H1 (cell line): ENCODE measurements around the gene PCDHA1. TPM values are rescaled to one million over a fixed set of nuclear protein-coding genes. Genes with fewer than 3 reads are reported as not detected.
"Not testable (repeated sequence)": the region's sequence is repeated elsewhere in the genome, so short reads cannot be mapped to it uniquely, and the experiment has no call there.

Source experiments
- CTCF ChIA-PET: fragments of 300-600 bp; sonication (Branson Sonifier 250); formaldehyde crosslinking; loops from one replicate; lab custom pipeline; 2021; ENCODE audit not compliant: partially characterized antibody; lab: Charles Lee
- POLR2A ChIA-PET: fragments of 300-600 bp; sonication (Branson Sonifier 250); formaldehyde crosslinking; loops from one replicate; lab custom pipeline; 2021; ENCODE audit warnings: inconsistent platforms; ENCODE audit not compliant: partially characterized antibody; lab: Charles Lee
- DNase-seq, 2 experiments: peaks; one replicate each; pipeline versions ENCODE4 v3.0.0 to v3.0.0-alpha.2; 2010 to 2022; ENCODE audit warnings: low spot score in 2 of 2, low read depth in 1 of 2, mixed read lengths in 1 of 2
- FAIRE-seq: peaks from 2 replicates; lab custom pipeline; 2011; peaks lifted over from hg19 to GRCh38; lab: Jason Lieb, UNC
- H2AFZ ChIP-seq: 2 replicates; pipeline ENCODE4 v1.8.1; 2012; ENCODE audit warnings: low read length, inconsistent platforms
- H2AK5ac ChIP-seq: 2 replicates; pipeline ENCODE4 v1.6.1; 2013; ENCODE audit warnings: low read depth, low read length
- H2BK120ac ChIP-seq: replicated peaks from 2 replicates; pipeline ENCODE3; 2013; ENCODE audit warnings: low read depth, low read length, inconsistent platforms
- H2BK12ac ChIP-seq: 2 replicates; pipeline ENCODE4 v1.6.1; 2013; ENCODE audit warnings: low read depth, low read length
- H2BK15ac ChIP-seq: 2 replicates; pipeline ENCODE4 v1.6.1; 2013; ENCODE audit warnings: low read length
- H2BK20ac ChIP-seq: 2 replicates; pipeline ENCODE4 v1.6.1; 2013; ENCODE audit warnings: low read length
- H2BK5ac ChIP-seq: 2 replicates; pipeline ENCODE4 v1.6.1; 2013; ENCODE audit warnings: low read depth, low read length
- H3K14ac ChIP-seq: 2 replicates; pipeline ENCODE4 v1.6.1; 2013; ENCODE audit warnings: inconsistent platforms; ENCODE audit not compliant: insufficient read length
- H3K18ac ChIP-seq: 2 replicates; pipeline ENCODE4 v1.6.1; 2013; ENCODE audit warnings: low read length; ENCODE audit errors: extremely low read depth
- H3K23ac ChIP-seq: 2 replicates; pipeline ENCODE4 v1.6.1; 2013; ENCODE audit warnings: inconsistent platforms; ENCODE audit not compliant: insufficient read length
- H3K23me2 ChIP-seq: 2 replicates; pipeline ENCODE4 v1.6.1; 2013; ENCODE audit warnings: low read depth, low read length
- H3K27ac ChIP-seq: 2 replicates; pipeline ENCODE4 v1.6.1; 2011; ENCODE audit warnings: low read depth, low read length, inconsistent platforms
- H3K27me3 ChIP-seq, 4 experiments: replicated peaks in 1 of 4; 1 replicate in 1 of 4; 2 replicates in 3 of 4; pipeline versions ENCODE4 v1.6.1 to v1.8.1; 2011 to 2013; ENCODE audit warnings: low read length in 3 of 4, mild to moderate bottlenecking in 3 of 4, inconsistent platforms in 2 of 4, mixed read lengths in 2 of 4, moderate library complexity in 1 of 4; ENCODE audit not compliant: control insufficient read depth in 3 of 4, insufficient read depth in 3 of 4; ENCODE audit errors: extremely low read depth in 1 of 4
- H3K36me3 ChIP-seq, 4 experiments: 2 replicates each; pipeline versions ENCODE4 v1.6.1 to v1.8.1; 2011 to 2013; ENCODE audit warnings: mild to moderate bottlenecking in 4 of 4, low read length in 3 of 4, moderate library complexity in 2 of 4, control low read depth in 1 of 4, inconsistent platforms in 1 of 4; ENCODE audit not compliant: insufficient read depth in 4 of 4, control insufficient read depth in 2 of 4
- H3K4ac ChIP-seq: replicated peaks from 2 replicates; pipeline ENCODE3; 2013; ENCODE audit warnings: low read length, low read depth, mixed read lengths, inconsistent platforms; ENCODE audit not compliant: insufficient read length
- H3K4me1 ChIP-seq, 4 experiments: replicated peaks in 1 of 4; 1 replicate in 1 of 4; 2 replicates in 3 of 4; pipeline versions ENCODE4 v1.6.1 to v1.8.1; 2011 to 2013; ENCODE audit warnings: low read length in 3 of 4, inconsistent platforms in 2 of 4, mixed read lengths in 1 of 4; ENCODE audit not compliant: insufficient read depth in 4 of 4, control insufficient read depth in 3 of 4
- H3K4me2 ChIP-seq, 2 experiments: 2 replicates each; pipeline versions ENCODE4 v1.6.1 to v1.8.1; 2011 to 2013; ENCODE audit warnings: low read depth in 2 of 2, low read length in 2 of 2, control low read depth in 1 of 2, inconsistent platforms in 1 of 2, mild to moderate bottlenecking in 1 of 2; ENCODE audit not compliant: insufficient read depth in 1 of 2
- H3K4me3 ChIP-seq, 4 experiments: fragments of 200-600, 300-600 bp in 1 of 4; sonication (generic), shearing (Covaris generic), sonication (Bioruptor Twin) in 1 of 4; 2 replicates each; pipeline versions ENCODE4 v1.5.1 to v1.8.1; 2011 to 2016; ENCODE audit warnings: low read length in 4 of 4, low read depth in 3 of 4, control low read depth in 2 of 4, inconsistent platforms in 2 of 4, mild to moderate bottlenecking in 2 of 4, mixed read lengths in 1 of 4, moderate library complexity in 1 of 4; ENCODE audit not compliant: insufficient read depth in 2 of 4; ENCODE audit errors: extremely low read depth in 1 of 4
- H3K56ac ChIP-seq: replicated peaks from 2 replicates; pipeline ENCODE3; 2013; ENCODE audit warnings: low read depth, mild to moderate bottlenecking, mixed read lengths, low read length, inconsistent platforms; ENCODE audit not compliant: insufficient read length
- H3K79me1 ChIP-seq: 2 replicates; pipeline ENCODE4 v1.6.1; 2013; ENCODE audit warnings: low read depth, low read length, control low read depth
- H3K79me2 ChIP-seq, 2 experiments: 2 replicates each; pipeline versions ENCODE4 v1.6.1 to v1.8.1; 2012 to 2013; ENCODE audit warnings: low read length in 2 of 2, mild to moderate bottlenecking in 2 of 2, inconsistent platforms in 1 of 2; ENCODE audit not compliant: insufficient read depth in 2 of 2, control insufficient read depth in 1 of 2
- H3K9ac ChIP-seq, 4 experiments: replicated peaks in 1 of 4; 1 replicate in 1 of 4; 2 replicates in 3 of 4; pipeline versions ENCODE4 v1.6.1 to v1.8.1; 2011 to 2013; ENCODE audit warnings: low read depth in 3 of 4, low read length in 3 of 4, control low read depth in 2 of 4, mild to moderate bottlenecking in 2 of 4, moderate library complexity in 2 of 4, inconsistent platforms in 1 of 4; ENCODE audit errors: extremely low read depth in 1 of 4
- H3K9me3 ChIP-seq, 2 experiments: 2 replicates each; pipeline versions ENCODE4 v1.6.1 to v1.8.1; 2012 to 2013; ENCODE audit warnings: mild to moderate bottlenecking in 2 of 2, moderate library complexity in 2 of 2, control low read depth in 1 of 2, inconsistent platforms in 1 of 2, low read depth in 1 of 2, low read length in 1 of 2, mixed read lengths in 1 of 2; ENCODE audit not compliant: insufficient read depth in 2 of 2
- H4K20me1 ChIP-seq, 2 experiments: replicated peaks in 1 of 2; 2 replicates each; pipeline versions ENCODE3 to v1.8.1; 2011 to 2013; ENCODE audit warnings: inconsistent platforms in 2 of 2, low read length in 2 of 2, mild to moderate bottlenecking in 1 of 2; ENCODE audit not compliant: insufficient read depth in 2 of 2, control insufficient read depth in 1 of 2
- H4K5ac ChIP-seq: 2 replicates; pipeline ENCODE4 v1.6.1; 2013; ENCODE audit warnings: low read length, low read depth, mixed read lengths, inconsistent platforms; ENCODE audit not compliant: insufficient read length
- H4K8ac ChIP-seq: 2 replicates; pipeline ENCODE4 v1.8.0; 2013; ENCODE audit warnings: mild to moderate bottlenecking, moderate library complexity, low read length, inconsistent platforms; ENCODE audit not compliant: insufficient read depth; ENCODE audit errors: extremely low read depth
- H4K91ac ChIP-seq: replicated peaks from 2 replicates; pipeline ENCODE3; 2013; ENCODE audit warnings: low read length, mixed read lengths, inconsistent platforms; ENCODE audit not compliant: insufficient read length
- WGBS, 2 experiments: shearing (Covaris generic) in 1 of 2; methylation state at CpG; one replicate each; pipeline versions ENCODE4 v1.1.6 to v1.1.7; 2013 to 2015; ENCODE audit warnings: low lambda C conversion rate in 2 of 2, mixed read lengths in 2 of 2, inconsistent platforms in 1 of 2, low coverage in 1 of 2, missing lambda C conversion rate in 1 of 2; ENCODE audit not compliant: insufficient replicate concordance in 2 of 2, insufficient coverage in 1 of 2, insufficient read length in 1 of 2; ENCODE audit errors: extremely low coverage in 1 of 2, missing lambda C conversion rate in 1 of 2; 5-methylcytosine and 5-hydroxymethylcytosine counted together
- polyA plus RNA-seq, 7 experiments: library from polyadenylated mRNA; depleted of rRNA in 3 of 7; stranded (reverse) in 5 of 7; unstranded in 2 of 7; fragments of >200 nt in 5 of 7; fragments of 200-250 nt in 2 of 7; gene quantifications; 1 replicate in 5 of 7; 2 replicates in 1 of 7; 4 replicates in 1 of 7; pipeline versions ENCODE4 v1.2.1 to v1.2.3, GENCODE V29; 2011 to 2013; ENCODE audit warnings: missing spikeins in 2 of 7, mixed read lengths in 2 of 7
- total RNA-seq: library from RNA; stranded (reverse); fragmentation: NEBNext Ultra II Directional; extraction: Animal tissue kit (Norgen Biotek cat#: 25700); gene quantifications from 2 replicates; pipeline ENCODE4 v1.2.1, GENCODE V29; 2021

The PCDHA1 gene
- total and polyA plus RNA-seq, 2 of the 8 experiments (the other 6 are each of a cell fraction or from before 2014, with no cell fraction given), result 0.23 to 0.50 TPM

DNA sequence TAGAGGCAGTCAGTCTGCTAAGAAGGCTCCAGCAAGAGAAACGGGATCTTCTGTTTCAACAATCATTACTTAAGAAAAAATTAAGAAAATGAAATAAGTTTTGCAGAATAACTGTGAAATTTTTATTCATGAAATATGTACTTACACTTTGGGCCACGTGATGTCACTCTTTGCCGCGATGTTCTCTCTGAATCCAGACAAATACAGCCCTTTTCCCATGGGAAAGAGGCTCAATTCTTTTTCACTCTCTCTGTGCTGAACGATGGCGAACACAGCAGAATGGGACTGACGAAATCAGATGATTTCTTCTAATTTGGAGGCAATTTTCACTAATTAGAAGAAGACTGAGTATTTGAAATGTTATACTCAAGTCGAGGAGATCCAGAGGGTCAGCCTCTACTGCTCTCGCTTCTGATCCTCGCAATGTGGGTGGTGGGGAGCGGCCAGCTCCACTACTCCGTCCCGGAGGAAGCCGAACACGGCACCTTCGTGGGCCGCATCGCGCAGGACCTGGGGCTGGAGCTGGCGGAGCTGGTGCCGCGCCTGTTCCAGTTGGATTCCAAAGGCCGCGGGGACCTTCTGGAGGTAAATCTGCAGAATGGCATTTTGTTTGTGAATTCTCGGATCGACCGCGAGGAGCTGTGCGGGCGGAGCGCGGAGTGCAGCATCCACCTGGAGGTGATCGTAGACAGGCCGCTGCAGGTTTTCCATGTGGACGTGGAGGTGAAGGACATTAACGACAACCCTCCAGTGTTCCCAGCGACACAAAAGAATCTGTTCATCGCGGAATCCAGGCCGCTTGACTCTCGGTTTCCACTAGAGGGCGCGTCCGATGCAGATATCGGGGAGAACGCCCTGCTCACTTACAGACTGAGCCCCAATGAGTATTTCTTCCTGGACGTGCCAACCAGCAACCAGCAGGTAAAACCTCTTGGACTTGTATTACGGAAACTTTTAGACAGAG lies 62.5 kb downstream of the PCDHA1 start, which contains the start of gene PCDHA9:
Gene PCDHA9 (plus strand): TSS at position 244 of the 964 bp plus-strand sequence. CDS start 114 bp downstream, at position 358.
- H3K4me1 ChIP-seq, DNase-seq, H3K56ac ChIP-seq, H2AK5ac ChIP-seq, H3K27ac ChIP-seq, H2BK5ac ChIP-seq, H3K18ac ChIP-seq, H3K23ac ChIP-seq, H4K20me1 ChIP-seq, H3K14ac ChIP-seq, H2BK20ac ChIP-seq, H3K4ac ChIP-seq, H4K91ac ChIP-seq, H3K9ac ChIP-seq, H2BK15ac ChIP-seq, H4K5ac ChIP-seq, H2BK120ac ChIP-seq, H3K27me3 ChIP-seq, H3K79me2 ChIP-seq, H3K23me2 ChIP-seq, H3K9me3 ChIP-seq, POLR2A ChIA-PET, H2BK12ac ChIP-seq, H2AFZ ChIP-seq, H3K79me1 ChIP-seq: not testable (repeated sequence)
- Histone ChIP-seq H4K8ac (peak within 1 kb of the TSS; percentile 92), H3K4me3 (peak within 1 kb of the TSS in 2 of 4 experiments; percentile 26 to 41; a peak in 2 of 8 replicates), H3K4me2 (peak within 1 kb of the TSS in 1 of 2 experiments; percentile 41; a peak in 2 of 4 replicates), H3K36me3 (peaks cover 0 to 10% (median 0%) of the 10 kb centered on the region in 4 experiments; a peak in 1 of 8 replicates)
- peak; percentile 86 for FAIRE-seq
- CTCF ChIA-PET, result interaction anchor here (0.6 to 1.5 kb wide), 4 partner anchors 7 to 193 kb away, joined by 3 to 7 read pairs (median 4); partner anchors contain the start of genes PCDHA10 and PCDHA7
- WGBS, 2 experiments, result 89% methylated on average over 21 of the region's 48 CpGs; no CpG with 5 or more reads in 1 of the 2 experiments
